GM10266 (cell line): ENCODE results near the gene NR2F1-AS1.

Source experiments
- DNase-seq: peaks from one replicate; pipeline ENCODE4 v3.0.0; 2012; ENCODE audit errors: extremely low spot score
- TF ChIP-seq, protein P1 (sequence below): IDR thresholded peaks from 2 replicates; pipeline ENCODE4 v1.5.1; 2012; ENCODE audit warnings: mild to moderate bottlenecking, low read depth; ENCODE audit not compliant: control insufficient read depth, insufficient read depth; ENCODE audit errors: missing control alignments

NR2F1-AS1 gene

GRCh38 chr5:93360436-93361088 lies 220.5 kb downstream of the NR2F1-AS1 start:
- DNase-seq, result no peak
- TF ChIP-seq, protein P1, sequence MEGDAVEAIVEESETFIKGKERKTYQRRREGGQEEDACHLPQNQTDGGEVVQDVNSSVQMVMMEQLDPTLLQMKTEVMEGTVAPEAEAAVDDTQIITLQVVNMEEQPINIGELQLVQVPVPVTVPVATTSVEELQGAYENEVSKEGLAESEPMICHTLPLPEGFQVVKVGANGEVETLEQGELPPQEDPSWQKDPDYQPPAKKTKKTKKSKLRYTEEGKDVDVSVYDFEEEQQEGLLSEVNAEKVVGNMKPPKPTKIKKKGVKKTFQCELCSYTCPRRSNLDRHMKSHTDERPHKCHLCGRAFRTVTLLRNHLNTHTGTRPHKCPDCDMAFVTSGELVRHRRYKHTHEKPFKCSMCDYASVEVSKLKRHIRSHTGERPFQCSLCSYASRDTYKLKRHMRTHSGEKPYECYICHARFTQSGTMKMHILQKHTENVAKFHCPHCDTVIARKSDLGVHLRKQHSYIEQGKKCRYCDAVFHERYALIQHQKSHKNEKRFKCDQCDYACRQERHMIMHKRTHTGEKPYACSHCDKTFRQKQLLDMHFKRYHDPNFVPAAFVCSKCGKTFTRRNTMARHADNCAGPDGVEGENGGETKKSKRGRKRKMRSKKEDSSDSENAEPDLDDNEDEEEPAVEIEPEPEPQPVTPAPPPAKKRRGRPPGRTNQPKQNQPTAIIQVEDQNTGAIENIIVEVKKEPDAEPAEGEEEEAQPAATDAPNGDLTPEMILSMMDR, result no peak

GRCh38 chr5:93359960-93360305 lies 221.1 kb downstream of the NR2F1-AS1 start:
- no peak for DNase-seq
- TF ChIP-seq, protein P1, result no peak
